ENCODE data around the gene CHRNA3.
A peak's percentile ranks its signal among the peaks of the same experiment; 100 is the strongest.

CHRNA3 gene

GRCh38 chr15:78603467-78603866, 17.3 kb downstream of the CHRNA3 start:
- Histone ChIP-seq H4K20me1 (no peaks in the 10 kb centered on the region), H3K9ac (no peak overlapping the region), H3K9me3 (replicated peaks in 1 of 11) (peaks cover 0 to 3% (median 0%) of the 10 kb centered on the region in 11 experiments; a peak in 1 of 22 replicates), H3K4me1 (no peaks in the 10 kb centered on the region), H3K27ac (no peak overlapping the region), H3K4me2 (no peak overlapping the region), H3K27me3 (no peaks in the 10 kb centered on the region), H3K4me3 (no peak overlapping the region), H3K36me3 (peaks cover 0 to 20% (median 7%) of the 10 kb centered on the region in 11 experiments; a peak in 8 of 22 replicates)
- TF ChIP-seq Cebpa-rat (IDR thresholded peaks at IDR 0.05), result no peak

- H3K4me1 ChIP-seq, result no peaks in the 10 kb centered on the region
- H3K4me2 ChIP-seq, result no peak overlapping the region
- H3K27me3 ChIP-seq, result no peaks in the 10 kb centered on the region
- H3K4me3 ChIP-seq, result no peak overlapping the region
- no peak overlapping the region for H3K27ac ChIP-seq
- H3K9me3 ChIP-seq (replicated peaks in 1 of 11), result no peaks in the 10 kb centered on the region
- H4K20me1 ChIP-seq, result no peaks in the 10 kb centered on the region
- TF ChIP-seq Cebpa-rat (IDR thresholded peaks at IDR 0.05), result no peak
- peaks cover 0 to 33% (median 12%) of the 10 kb centered on the region in 11 experiments; a peak in 13 of 22 replicates for H3K36me3 ChIP-seq
- H3K9ac ChIP-seq, result no peak overlapping the region
These were observed 21.6 kb downstream of the CHRNA3 start for GRCh38 chr15:78599189-78599588.

GRCh38 chr15:78598348-78598747, 22.4 kb downstream of the CHRNA3 start:
- Histone ChIP-seq H3K4me3 (no peak overlapping the region), H3K9ac (no peak overlapping the region), H3K27ac (no peak overlapping the region), H4K20me1 (no peaks in the 10 kb centered on the region), H3K4me2 (no peak overlapping the region), H3K4me1 (no peaks in the 10 kb centered on the region), H3K27me3 (no peaks in the 10 kb centered on the region), H3K36me3 (peaks cover 0 to 41% (median 20%) of the 10 kb centered on the region in 11 experiments; a peak in 14 of 22 replicates), H3K9me3 (replicated peaks in 1 of 11) (no peaks in the 10 kb centered on the region)
- no peak for TF ChIP-seq Cebpa-rat (IDR thresholded peaks at IDR 0.05)

- no peak for TF ChIP-seq Cebpa-rat (IDR thresholded peaks at IDR 0.05)
- Histone ChIP-seq H3K27ac (no peak overlapping the region), H3K4me3 (no peak overlapping the region), H3K9me3 (replicated peaks in 1 of 11) (no peaks in the 10 kb centered on the region), H3K4me2 (no peak overlapping the region), H3K36me3 (peaks cover 0 to 48% (median 22%) of the 10 kb centered on the region in 11 experiments; a peak in 14 of 22 replicates), H3K4me1 (no peaks in the 10 kb centered on the region), H3K9ac (no peak overlapping the region), H3K27me3 (no peaks in the 10 kb centered on the region), H4K20me1 (no peaks in the 10 kb centered on the region)
These were observed 23.2 kb downstream of the CHRNA3 start for GRCh38 chr15:78597583-78597982.

GRCh38 chr15:78574944-78575343, 45.9 kb downstream of the CHRNA3 start:
- Histone ChIP-seq H3K36me3 (peaks cover 0 to 3% (median 0%) of the 10 kb centered on the region in 11 experiments; a peak in 1 of 22 replicates), H3K4me3 (no peak overlapping the region), H3K4me1 (peaks cover 0 to 11% (median 5%) of the 10 kb centered on the region in 10 experiments; a peak in 14 of 20 replicates), H3K27me3 (no peaks in the 10 kb centered on the region), H3K4me2 (peak overlapping the region in 8 of 11 experiments; percentile 3 to 46 (median 20); a peak in 7 of 22 replicates), H4K20me1 (peaks cover 0 to 10% (median 0%) of the 10 kb centered on the region in 11 experiments; a peak in 4 of 22 replicates), H3K9ac (no peak overlapping the region), H3K9me3 (replicated peaks in 1 of 11) (no peaks in the 10 kb centered on the region), H3K27ac (no peak overlapping the region)
- no peak for TF ChIP-seq Cebpa-rat (IDR thresholded peaks at IDR 0.05)

GRCh38 chr15:78573416-78573815, 47.4 kb downstream of the CHRNA3 start:
- Histone ChIP-seq H3K27me3 (no peaks in the 10 kb centered on the region), H3K36me3 (peaks cover 0 to 3% (median 0%) of the 10 kb centered on the region in 11 experiments; a peak in 1 of 22 replicates), H3K9me3 (replicated peaks in 1 of 11) (no peaks in the 10 kb centered on the region), H3K9ac (no peak overlapping the region), H4K20me1 (peaks cover 0 to 10% (median 0%) of the 10 kb centered on the region in 11 experiments; a peak in 4 of 22 replicates), H3K27ac (no peak overlapping the region), H3K4me2 (no peak overlapping the region), H3K4me1 (peaks cover 0 to 11% (median 5%) of the 10 kb centered on the region in 10 experiments; a peak in 14 of 20 replicates), H3K4me3 (no peak overlapping the region)
- no peak for TF ChIP-seq Cebpa-rat (IDR thresholded peaks at IDR 0.05)

GRCh38 chr15:78571382-78571781, 49.4 kb downstream of the CHRNA3 start:
- Histone ChIP-seq H3K4me1 (peaks cover 3 to 30% (median 23%) of the 10 kb centered on the region in 10 experiments; a peak in 16 of 20 replicates), H3K27ac (no peak overlapping the region), H3K27me3 (no peaks in the 10 kb centered on the region), H3K9ac (no peak overlapping the region), H4K20me1 (peaks cover 0 to 15% (median 0%) of the 10 kb centered on the region in 11 experiments; a peak in 4 of 22 replicates), H3K36me3 (peaks cover 0 to 3% (median 0%) of the 10 kb centered on the region in 11 experiments; a peak in 1 of 22 replicates), H3K4me3 (no peak overlapping the region), H3K9me3 (replicated peaks in 1 of 11) (no peaks in the 10 kb centered on the region), H3K4me2 (no peak overlapping the region)
- no peak for TF ChIP-seq Cebpa-rat (IDR thresholded peaks at IDR 0.05)

GRCh38 chr15:78570710-78571109, 50.1 kb downstream of the CHRNA3 start:
- Histone ChIP-seq H4K20me1 (peaks cover 0 to 13% (median 0%) of the 10 kb centered on the region in 11 experiments; a peak in 4 of 22 replicates), H3K27ac (no peak overlapping the region), H3K4me1 (peaks cover 6 to 31% (median 25%) of the 10 kb centered on the region in 10 experiments; a peak in 16 of 20 replicates), H3K9ac (no peak overlapping the region), H3K36me3 (peaks cover 0 to 3% (median 0%) of the 10 kb centered on the region in 11 experiments; a peak in 1 of 22 replicates), H3K9me3 (replicated peaks in 1 of 11) (no peaks in the 10 kb centered on the region), H3K4me3 (no peak overlapping the region), H3K4me2 (no peak overlapping the region), H3K27me3 (no peaks in the 10 kb centered on the region)
- no peak for TF ChIP-seq Cebpa-rat (IDR thresholded peaks at IDR 0.05)

- H3K27ac ChIP-seq, result no peak overlapping the region
- H3K27me3 ChIP-seq, result no peaks in the 10 kb centered on the region
- H3K9ac ChIP-seq, result no peak overlapping the region
- H3K36me3 ChIP-seq, result no peaks in the 10 kb centered on the region
- no peak for TF ChIP-seq Cebpa-rat (IDR thresholded peaks at IDR 0.05)
- H4K20me1 ChIP-seq, result peaks cover 0 to 6% (median 0%) of the 10 kb centered on the region in 11 experiments; a peak in 2 of 22 replicates
- no peaks in the 10 kb centered on the region for H3K9me3 ChIP-seq (replicated peaks in 1 of 11)
- peak overlapping the region in 9 of 11 experiments; percentile 7 to 92 (median 86); a peak in 16 of 22 replicates for H3K4me2 ChIP-seq
- peak overlapping the region in 1 of 10 experiments; percentile 1; a peak in 1 of 20 replicates for H3K4me3 ChIP-seq
- H3K4me1 ChIP-seq, result peaks cover 12 to 32% (median 29%) of the 10 kb centered on the region in 10 experiments; a peak in 19 of 20 replicates
These were observed 53.3 kb downstream of the CHRNA3 start for GRCh38 chr15:78567531-78567930.
